Measurements from ENCODE around the gene CYREN. TPM values are rescaled to one million over a fixed set of nuclear protein-coding genes. Genes with fewer than 3 reads are reported as not detected.

Gene CYREN
- total RNA-seq, 6 donors from 2014 or later: 27.3 to 119 (median 40.4) TPM

- 93 to 100% methylated on average over 1 of the region's 1 CpG for WGBS, 2 donors
Measured at GRCh38 chr7:135117096-135117495, 53.4 kb downstream of the CYREN start.

More at GRCh38 chr7:135117096-135117495, 53.4 kb downstream of the CYREN start:
- Histone ChIP-seq H3K36me3 (no peaks in the 10 kb centered on the region), H3K27ac (no peak overlapping the region), H3K4me3 (no peak overlapping the region), H3K27me3 (no peaks in the 10 kb centered on the region), H3K9me3 (peaks cover 0 to 3% (median 0%) of the 10 kb centered on the region in 4 donors), H3K4me1 (no peaks in the 10 kb centered on the region)
- no peak for ATAC-seq (ENCODE audit: low FRiP score in 2 of 2)
- no peak for DNase-seq
- TF ChIP-seq EP300 (IDR thresholded peaks at IDR 0.05) (no peak), POLR2AphosphoS5 (IDR thresholded peaks at IDR 0.05) (no peak), POLR2A (IDR thresholded peaks at IDR 0.05) (no peak), CTCF (IDR thresholded peaks at IDR 0.05) (no peak)

Small RNAs within 50 kb of the gene (small RNA-seq; reads per million reads assigned to genes)
- 0 to 0.72 (median 0.31) reads per million in 4 donors for gene MIR6509

Other genes with a start within 250 kb of the CYREN start
- 1 to 10 TPM; 1.0 to 5.2 (median 2.5) TPM for gene AGBL3, start 184.2 kb downstream of the CYREN start, total RNA-seq
- 10 to 100 TPM; 25.2 to 59.2 (median 32.4) TPM for gene TMEM140, start 22.6 kb downstream of the CYREN start, total RNA-seq
- gene WDR91, start 40.8 kb upstream of the CYREN start, total RNA-seq: 100 to 1,000 TPM in 1 of 6 donors, 10 to 100 TPM in 5; 19.0 to 180 (median 27.5) TPM
- gene STRA8, start 63.1 kb upstream of the CYREN start, total RNA-seq: not detected

Data from upper lobe of left lung (tissue), 6 donors.